GM18868 (cell line): Measurements from ENCODE around the gene JCAD.
A peak's percentile ranks its signal among the peaks of the same experiment; 100 is the strongest.

ENCODE experiments used
- ATAC-seq: cut with Tn5 transposase; IDR thresholded peaks from one replicate; pipeline ENCODE4 v1.9.1; 2021; ENCODE audit warnings: mild to moderate bottlenecking, moderate library complexity; ENCODE audit not compliant: unreplicated experiment

The JCAD gene

GRCh38 chr10:30074933-30075332, 15.5 kb upstream of the JCAD start:
- ATAC-seq = no peak

- no peak for ATAC-seq
These were observed 14.7 kb upstream of the JCAD start for GRCh38 chr10:30074090-30074489.

- ATAC-seq = no peak
These were observed 14.3 kb upstream of the JCAD start for GRCh38 chr10:30073767-30074060.

- ATAC-seq = no peak
These were observed 13.8 kb upstream of the JCAD start for GRCh38 chr10:30073045-30073766.

- no peak for ATAC-seq
These were observed 12.7 kb upstream of the JCAD start for GRCh38 chr10:30072068-30072467.

- no peak for ATAC-seq
These were observed 10.8 kb upstream of the JCAD start for GRCh38 chr10:30070001-30070685.

GRCh38 chr10:30068492-30069223, 9.3 kb upstream of the JCAD start:
- ATAC-seq = no peak

- no peak for ATAC-seq
These were observed 3.7 kb upstream of the JCAD start for GRCh38 chr10:30063099-30063498.

- no peak for ATAC-seq
These were observed 3.2 kb upstream of the JCAD start for GRCh38 chr10:30062582-30062981.

GRCh38 chr10:30062090-30062489, 2.7 kb upstream of the JCAD start:
- no peak for ATAC-seq

- ATAC-seq = peak; percentile 21
These were observed 735 bp downstream of the JCAD start for GRCh38 chr10:30058570-30059132.

GRCh38 chr10:30057894-30058556, 1.4 kb downstream of the JCAD start:
- no peak for ATAC-seq

GRCh38 chr10:30057421-30057841, 2.0 kb downstream of the JCAD start:
- no peak for ATAC-seq

- no peak for ATAC-seq
These were observed 2.5 kb downstream of the JCAD start for GRCh38 chr10:30056767-30057355.

GRCh38 chr10:30056281-30056680, 3.1 kb downstream of the JCAD start:
- no peak for ATAC-seq

GRCh38 chr10:30055226-30055662, 4.1 kb downstream of the JCAD start:
- ATAC-seq = no peak

GRCh38 chr10:30052062-30052461, 7.3 kb downstream of the JCAD start:
- ATAC-seq = no peak

GRCh38 chr10:30051220-30051619, 8.2 kb downstream of the JCAD start:
- ATAC-seq = no peak

- no peak for ATAC-seq
These were observed 9.0 kb downstream of the JCAD start for GRCh38 chr10:30050411-30050810.

- ATAC-seq = no peak
These were observed 10.4 kb downstream of the JCAD start for GRCh38 chr10:30048768-30049517.
